HG02884 (cell line): ENCODE results near the gene EXOSC6.
"Not testable (repeated sequence)": the region's sequence is repeated elsewhere in the genome, so short reads cannot be mapped to it uniquely, and the experiment has no call there.

Experiments used
- ATAC-seq: cut with Tn5 transposase; IDR thresholded peaks from one replicate; pipeline ENCODE4 v1.9.1; 2021; ENCODE audit warnings: mild to moderate bottlenecking, moderate library complexity; ENCODE audit not compliant: unreplicated experiment

The EXOSC6 gene

DNA sequence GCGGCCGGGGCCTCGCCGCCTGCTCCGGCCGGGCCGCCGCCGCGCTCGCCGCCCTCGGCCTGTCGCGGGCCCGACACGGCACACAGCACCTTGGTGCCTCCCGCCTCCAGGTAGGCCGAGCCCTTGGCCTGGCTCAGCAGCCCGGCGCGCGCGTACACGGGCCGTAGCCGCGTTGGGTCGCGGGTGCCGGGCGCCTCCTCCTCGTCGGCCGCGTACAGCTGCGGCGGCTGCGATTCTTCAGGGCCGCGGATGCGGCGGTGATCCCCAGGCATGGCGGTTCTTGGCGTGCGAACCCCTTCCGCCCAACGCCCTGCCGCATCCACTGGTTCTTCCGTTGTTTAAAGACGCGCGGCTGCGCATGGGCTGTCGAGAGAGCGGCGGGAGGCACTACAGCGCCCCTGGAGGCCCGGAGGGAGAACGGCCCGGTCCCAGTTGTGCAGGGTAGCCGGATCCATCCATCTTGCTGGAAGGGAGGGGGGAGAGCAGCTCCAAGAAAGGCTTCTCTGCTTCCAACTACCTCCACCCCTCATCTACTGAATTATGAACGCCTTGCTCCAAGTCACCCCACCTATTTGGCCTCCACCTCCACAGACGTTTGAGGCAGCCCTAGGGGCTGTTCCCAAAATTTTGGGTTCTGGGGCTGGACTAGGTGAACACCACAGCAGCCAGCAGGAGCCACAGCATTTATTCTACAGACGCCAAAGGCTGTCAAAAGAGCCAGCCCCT lies at the start of gene EXOSC6:
EXOSC6 (minus strand) TSS at position 312 of the 726 bp plus-strand sequence; CDS start at position 272, 40 bp downstream.
- ATAC-seq: peak; percentile 89

DNA sequence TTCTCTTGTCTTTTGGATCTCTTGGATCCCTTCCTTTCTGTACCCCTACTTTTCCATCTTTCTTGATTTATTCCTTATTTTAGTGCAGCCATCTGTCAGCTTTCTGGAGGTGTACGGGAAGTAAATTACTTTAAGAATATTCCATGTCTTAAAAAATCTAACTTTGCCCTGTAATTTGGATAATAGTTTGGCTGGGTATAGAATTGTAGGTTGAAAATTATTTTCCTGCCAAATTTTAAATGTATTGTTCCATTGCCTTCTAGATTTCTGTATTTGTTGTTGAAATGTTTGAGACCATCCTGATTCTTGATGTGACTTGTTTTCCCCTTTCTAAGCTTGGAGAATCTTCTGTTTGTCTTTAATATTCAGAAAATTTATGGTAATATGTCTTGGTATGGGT lies 49.4 kb upstream of the EXOSC6 start:
- ATAC-seq: no peak

DNA sequence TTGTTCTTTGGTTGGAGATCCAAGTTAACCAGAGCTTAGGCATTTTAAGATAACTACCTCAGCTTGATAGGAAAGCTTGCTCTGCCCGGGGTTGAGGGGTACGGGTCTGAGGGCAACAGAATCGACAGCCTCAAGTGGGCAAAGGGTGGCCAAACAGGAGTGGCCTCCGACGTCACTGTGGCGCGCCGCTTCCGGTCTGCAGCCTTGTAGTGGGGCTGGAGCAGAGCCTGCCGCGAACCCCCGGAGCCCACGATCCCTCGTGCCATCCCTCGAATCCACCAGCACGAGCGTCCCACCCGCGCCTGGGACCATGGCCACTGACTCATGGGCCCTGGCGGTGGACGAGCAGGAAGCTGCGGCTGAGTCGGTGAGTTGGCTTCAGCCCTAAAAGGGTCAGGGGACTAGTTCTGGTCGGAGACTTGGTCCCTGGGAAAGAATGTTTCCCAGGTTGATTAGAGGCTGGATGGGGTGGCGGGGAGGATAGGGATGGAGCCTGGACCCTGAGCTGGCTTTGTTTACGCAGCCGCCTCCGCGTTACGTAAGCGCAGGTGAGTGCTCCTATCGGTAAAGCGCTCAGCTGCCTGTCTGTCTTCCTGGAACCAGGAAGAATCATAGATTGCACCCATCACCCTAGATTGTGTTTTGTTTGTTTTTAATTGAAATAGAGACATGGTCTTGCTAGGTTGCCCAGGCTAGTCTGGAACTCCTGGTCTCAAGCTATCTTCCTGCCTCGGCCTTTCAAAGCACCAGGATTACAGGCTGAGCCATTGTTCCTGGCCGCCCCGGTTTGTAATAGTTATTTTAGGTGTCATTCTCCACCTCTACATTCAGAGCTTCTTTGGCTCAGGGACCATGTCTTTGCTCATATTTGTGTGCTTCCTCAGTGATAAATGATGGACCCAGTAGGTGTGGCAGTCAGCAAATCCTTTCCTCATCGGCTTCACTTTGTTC lies 47.5 kb upstream of the EXOSC6 start, which contains the start of gene DDX19B:
DDX19B (plus strand) TSS at position 199 of the 951 bp plus-strand sequence; CDS start at position 311, 112 bp downstream.
- ATAC-seq: peak; percentile 69

DNA sequence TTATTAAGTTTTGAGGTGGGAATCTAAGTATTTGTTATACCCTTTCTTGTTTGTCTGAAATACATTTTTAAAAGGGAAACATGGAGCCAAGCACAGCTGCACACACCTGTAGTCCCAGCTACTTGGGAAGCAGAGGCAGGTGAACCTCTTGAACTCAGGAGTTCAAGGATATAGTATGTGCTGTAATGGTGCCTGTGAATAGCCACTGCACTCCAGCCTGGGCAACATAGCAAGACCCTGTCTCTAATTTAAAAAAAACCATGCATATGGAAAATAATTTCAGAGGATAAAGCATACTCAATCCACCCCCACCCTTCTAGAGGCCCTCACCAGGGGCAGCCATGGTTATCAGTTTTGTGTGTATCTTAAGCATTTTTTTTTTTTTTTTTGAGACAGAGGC lies 43.9 kb upstream of the EXOSC6 start:
- ATAC-seq: no peak

DNA sequence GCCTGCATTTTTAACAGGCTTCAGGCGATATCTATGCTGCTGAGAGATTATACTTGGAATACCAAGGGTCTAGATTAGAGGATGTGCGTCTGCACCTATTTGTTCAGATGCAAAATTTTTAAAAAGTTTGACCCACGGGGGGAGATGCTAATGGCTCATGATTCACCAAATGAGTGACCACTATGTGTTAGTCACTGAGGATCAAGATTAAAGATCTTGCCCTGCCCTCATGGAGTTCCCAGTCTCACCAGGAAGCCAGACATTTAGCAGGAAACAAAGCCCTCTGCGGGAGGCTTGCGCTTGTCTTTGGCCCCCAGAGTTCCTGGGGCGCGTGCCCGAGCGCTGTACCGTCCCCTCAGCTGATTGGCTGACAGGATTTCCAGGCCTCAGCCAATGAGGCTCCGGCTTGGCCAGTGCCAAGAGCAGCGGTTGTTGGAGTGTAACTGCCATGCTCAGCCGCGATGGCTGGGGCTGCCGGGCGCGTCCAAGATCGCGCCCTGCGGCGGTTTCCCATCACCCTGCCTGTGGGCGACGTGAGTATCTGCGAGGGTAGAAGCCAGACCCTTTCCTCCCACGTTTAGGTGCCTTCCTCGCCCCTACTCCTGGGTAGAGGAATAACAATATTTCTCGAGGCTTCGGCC lies 42.8 kb upstream of the EXOSC6 start:
- no peak for ATAC-seq

DNA sequence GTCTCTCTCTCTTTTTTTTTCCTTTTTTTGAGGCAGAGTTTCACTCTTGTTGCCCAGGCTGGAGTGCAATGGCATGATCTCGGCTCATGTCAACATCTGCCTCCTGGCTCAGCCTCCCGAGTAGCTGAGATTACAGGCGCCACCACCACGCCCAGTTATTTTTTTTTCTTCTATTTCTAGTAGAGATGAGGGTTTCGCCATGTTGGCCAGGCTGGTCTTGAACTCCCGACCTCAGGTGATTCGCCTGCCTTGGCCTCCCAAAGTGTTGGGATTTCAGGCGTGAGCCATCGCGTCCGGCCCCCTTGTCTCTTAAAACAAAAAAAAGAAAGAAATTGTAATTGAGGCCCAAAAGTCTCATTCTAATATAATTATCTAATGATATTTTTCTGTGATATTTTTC lies 40.4 kb upstream of the EXOSC6 start:
- not testable (repeated sequence) for ATAC-seq

DNA sequence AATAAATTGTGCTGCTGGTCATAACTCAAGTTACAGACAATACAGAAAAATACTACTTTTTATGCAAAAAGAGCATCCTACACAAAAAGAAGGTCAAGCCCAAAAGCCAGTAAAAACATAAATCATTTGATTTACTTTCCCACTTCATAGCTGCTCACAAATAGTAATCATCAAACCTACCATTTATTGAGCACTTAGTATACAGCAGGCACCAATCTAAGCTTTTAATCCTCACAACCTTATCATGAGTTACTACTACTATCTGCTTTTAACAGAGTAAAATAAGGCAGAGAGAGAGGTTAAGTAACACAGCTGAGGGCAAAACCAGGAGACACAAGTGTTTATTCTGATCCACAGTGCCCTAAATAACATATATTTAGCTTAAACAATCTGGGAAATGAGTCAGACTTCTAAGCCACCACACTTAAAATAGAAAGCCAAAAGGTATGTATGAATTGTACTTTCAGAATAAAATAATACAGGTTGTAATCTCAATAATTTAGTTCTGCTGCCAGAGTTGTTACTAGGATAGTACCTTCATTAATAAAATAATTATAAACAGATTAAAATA lies 39.3 kb upstream of the EXOSC6 start:
- ATAC-seq: no peak

DNA sequence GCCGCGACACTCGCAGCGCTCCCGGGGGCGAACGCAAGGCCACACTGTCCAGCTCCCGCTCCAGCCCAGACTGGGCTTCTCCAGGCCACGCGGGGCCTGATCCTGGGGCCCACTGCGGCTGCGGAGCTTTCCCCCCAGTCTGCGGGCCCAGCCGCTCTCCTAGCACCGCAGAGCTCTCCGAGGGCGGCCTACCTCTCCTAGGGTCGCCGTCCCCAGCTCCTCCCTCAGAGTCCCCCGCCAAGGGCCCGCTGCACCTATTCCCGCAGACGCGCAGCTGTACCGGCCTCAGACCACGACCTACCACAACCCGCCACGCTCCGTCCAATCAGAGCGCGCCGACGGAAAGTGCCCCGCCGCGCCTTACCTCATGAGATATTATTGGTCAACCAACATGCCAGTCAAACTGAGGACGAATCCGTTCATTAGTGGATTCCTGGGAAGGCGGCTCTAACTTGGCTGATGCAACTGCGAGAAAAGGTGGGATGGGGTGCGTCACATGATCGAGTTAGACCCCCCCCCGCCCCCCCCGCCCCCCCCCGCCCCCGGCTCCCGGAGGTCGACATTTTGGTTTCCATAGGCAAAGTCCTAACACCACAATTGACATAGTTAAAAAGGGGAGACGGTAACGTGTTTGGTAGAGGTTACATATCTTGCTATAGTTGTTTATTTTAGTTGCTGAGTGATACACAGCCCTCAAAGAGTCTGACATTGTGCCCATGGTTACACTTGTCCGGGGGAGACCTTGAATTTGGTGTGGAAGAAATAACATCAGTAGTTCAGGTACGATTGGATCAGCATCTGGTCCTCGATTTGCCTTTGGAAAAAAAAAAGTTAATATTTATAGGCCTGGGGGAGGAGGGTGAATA lies 37.7 kb upstream of the EXOSC6 start, which contains the start of gene AARS1:
AARS1 (minus strand) TSS at position 278 of the 866 bp plus-strand sequence. CDS start 6,743 bp downstream, outside the sequence.
- ATAC-seq: peak; percentile 95

DNA sequence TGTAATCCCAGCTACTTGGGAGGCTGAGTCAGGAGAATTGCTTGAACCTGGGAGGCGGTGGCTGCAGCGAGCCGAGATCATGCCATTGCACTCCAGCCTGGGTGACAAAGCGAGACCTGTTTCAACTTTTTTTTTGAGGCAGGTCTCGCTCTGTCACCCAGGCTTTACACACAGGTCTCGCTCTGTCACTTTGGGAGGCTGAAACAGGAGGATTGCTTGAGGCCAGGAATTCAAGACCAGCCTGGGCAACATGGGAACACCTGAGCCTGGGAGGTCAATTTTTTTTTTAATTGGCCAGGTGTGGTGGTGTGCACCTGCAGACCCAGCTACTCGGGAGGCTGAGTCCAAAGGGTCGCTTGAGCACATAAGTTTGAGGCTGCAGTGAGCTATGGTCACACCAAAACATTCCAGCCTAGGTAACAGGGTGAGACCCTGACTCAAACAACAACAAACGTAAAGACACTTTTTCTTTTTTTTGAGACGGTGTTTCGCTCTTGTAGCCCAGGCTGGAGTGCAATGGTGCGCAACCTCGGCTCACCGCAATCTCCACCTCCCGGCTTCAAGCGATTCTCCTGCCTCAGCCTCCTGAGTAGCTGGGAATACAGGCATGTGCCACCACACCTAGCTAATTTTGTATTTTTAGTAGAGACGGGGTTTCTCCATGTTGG lies 35.7 kb upstream of the EXOSC6 start:
- ATAC-seq: not testable (repeated sequence)

DNA sequence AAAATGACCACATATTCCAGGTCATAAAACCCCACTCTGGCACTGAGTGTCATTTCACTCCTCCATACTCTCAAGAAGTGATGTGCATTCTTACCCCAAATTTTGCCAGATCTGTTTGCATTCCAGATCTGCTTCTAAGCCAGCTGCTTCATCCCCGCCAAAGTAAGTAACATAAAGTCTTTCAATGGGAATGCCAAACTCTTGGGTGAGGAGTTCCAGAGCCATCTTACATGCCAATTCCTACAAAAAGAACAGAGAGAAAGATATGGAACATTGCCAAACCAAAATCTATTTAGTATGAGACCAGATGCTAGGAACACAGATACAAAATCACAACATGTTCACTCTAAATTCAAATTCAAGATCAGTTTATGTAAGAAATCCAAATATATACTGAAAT lies 24.7 kb upstream of the EXOSC6 start:
- no peak for ATAC-seq

DNA sequence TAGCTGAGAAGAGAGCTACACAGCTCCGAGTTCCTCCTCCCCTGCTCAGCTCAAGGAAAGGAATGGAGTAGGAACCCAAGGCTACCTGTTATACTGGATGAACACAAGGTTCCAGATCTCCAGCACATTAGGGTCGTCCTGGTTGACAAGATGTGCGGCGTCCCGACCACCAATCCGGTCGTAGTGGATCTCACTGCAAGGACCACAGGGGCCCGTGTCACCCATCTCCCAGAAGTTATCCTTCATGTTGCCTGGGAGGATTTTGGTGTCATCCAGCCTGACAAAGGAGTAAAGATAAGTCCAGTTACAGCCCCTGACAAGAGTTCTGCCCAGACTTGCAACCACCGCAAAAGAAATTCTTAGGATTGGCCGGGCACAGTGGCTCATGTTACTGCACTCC lies 20.0 kb upstream of the EXOSC6 start:
- ATAC-seq: no peak

DNA sequence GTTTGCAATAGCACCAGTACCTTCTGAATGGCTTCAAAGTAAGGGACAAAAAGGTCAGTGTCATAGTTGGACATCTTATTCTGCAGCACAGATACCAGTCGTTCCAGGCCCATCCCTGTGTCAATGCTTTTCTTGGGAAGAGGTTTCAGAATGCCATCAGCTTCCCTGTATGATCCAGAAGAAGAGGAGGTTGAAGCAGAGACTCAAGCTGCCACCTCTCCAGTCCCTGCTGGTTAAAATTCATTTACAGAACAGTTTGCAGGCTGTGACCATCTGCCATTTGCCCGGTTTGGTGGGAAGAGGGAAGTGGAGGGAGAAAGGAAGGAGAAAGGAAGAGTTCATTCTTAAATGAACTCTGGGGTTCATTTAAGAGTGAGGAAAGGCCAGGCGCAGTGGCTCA lies 18.4 kb upstream of the EXOSC6 start:
- ATAC-seq: no peak

DNA sequence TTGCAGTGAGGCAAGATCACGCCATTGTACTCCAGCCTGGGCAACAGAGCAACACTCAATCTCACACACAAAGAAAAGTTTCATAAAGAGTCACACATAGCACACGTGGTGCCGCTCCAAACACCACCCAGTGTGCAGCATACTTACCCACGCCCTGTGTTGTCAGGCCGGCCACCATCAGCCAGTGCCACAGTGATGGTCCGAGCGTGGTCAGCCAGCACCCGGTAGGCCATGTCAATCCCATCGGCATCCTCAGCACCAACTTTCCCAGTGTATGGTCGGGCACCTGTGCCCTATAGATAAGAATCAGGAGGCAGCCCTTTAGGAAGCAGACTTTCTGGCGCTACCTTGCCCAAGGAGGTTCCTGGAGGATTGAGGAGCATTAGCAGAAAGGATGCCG lies 17.7 kb upstream of the EXOSC6 start:
- ATAC-seq: no peak

DNA sequence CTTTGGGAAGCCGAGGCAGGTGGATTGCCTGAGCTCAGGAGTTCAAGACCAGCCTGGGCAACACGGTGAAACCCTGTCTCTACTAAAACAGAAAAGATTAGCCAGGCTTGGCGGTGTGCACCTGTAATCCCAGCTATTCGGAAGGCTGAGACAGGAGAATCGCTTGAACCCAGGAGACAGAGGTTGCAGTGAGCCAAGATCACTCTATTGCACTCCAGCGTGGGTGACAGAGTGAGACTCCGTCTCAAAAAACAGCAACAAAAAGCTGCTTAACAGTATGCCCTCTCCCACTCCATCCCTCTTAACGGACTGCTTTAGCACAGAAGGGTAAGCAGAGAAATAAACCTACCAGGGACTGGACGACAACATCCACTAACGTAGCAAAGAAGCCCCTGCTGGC lies 16.2 kb upstream of the EXOSC6 start:
- ATAC-seq: not testable (repeated sequence)

DNA sequence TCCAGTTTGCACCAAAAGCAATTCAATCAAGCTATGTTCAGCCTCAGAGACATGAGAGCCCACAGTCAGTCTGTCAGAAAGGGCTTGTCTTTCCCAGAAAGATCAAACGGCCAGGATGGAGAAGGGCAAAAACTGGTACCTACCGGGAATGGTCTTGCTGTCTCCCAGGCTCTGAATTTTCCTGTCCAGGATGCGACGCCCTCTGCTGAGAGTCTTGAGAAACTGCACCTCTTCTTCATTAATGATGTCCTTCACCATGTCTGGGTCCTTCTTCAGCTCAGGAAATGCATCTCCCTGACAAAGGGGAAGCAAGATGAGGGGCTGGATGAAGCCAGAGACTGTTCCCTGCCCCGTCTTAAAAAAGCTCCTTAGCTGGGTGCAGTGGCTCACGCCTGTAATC lies 15.8 kb upstream of the EXOSC6 start:
- ATAC-seq: no peak

DNA sequence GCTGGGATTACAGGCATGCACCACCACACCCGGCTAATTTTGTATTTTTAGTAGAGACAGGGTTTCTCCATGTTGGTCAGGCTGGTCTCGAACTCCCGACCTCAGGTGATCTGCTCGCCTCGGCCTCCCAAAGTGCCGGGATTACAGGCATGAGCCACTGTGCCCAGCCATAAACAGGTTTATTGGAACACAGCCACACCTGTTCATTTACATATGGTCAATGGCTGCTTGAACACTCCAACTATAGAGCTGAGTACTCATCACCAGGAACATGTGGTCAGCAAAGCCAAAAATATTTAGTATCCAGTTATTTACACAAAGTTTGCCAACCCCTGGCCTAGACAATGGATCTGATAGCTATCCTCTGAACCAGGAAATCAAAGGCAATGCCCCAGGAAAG lies 8.2 kb upstream of the EXOSC6 start:
- not testable (repeated sequence) for ATAC-seq

DNA sequence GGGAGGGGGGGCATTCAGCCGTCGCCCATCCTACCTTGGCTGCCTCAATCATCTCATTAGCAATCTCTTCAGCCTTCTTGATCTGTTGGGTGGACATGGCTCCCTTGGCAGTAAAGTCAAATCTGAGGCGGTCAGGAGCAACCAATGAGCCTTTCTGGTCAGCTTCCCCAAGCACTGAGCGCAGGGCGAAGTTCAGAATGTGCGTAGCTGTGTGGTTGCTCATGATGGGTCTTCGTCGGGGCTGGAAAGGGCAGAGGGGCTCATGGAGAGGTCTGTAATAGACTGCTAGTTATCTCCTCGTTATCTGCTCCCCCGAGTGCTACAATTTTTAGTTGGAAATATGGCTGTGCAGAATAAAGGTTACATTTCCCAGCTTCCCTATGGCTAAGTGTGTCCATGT lies 7.2 kb upstream of the EXOSC6 start:
- ATAC-seq: no peak

DNA sequence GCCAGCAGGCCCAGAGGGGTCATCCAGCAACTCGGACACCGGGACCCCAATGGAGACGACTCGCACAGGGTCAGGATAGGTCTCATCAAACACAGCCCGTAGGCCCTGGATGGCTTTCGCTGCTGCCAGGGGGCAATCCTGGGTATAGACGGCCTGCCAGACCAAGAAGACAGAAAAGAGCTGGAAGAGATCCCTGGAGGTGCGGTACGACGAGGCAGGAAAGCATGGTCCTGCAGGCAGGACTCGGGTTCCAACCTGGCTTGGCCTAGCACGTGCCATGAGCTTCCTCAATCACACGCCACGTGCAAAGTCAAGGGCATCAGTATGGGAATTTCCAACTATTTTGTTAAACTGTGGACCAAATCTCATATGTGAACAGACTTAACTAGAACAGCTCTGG lies 6.3 kb upstream of the EXOSC6 start:
- ATAC-seq: no peak

DNA sequence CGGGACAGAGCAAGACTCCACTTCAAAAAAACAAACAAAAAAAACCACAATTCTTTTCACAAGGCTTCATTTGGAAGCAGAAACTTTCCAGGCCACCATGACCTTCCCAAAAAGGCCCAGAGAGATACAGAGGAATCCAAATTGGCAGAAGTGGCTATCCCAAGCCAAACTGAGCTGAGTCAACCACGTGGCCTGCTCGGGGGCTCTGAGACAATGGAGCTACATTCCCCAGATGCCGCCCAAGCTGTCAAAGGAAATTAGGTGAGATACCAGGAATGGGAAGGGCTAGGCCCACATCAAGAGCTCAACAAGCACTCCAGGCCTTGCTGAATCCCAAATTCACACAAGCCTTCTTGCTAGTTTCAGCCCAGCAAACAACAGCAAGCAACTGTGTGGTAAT lies 5.7 kb upstream of the EXOSC6 start:
- no peak for ATAC-seq
